Kidney (tissue), 14 donors: ENCODE data around the gene L1CAM. TPM values are rescaled to one million over a fixed set of nuclear protein-coding genes. Genes with fewer than 3 reads are reported as not detected.

Experiments
- DNase-seq, 5 donors: peaks; one replicate each; pipeline ENCODE4 v3.0.0-alpha.2; 2013 to 2020
- FAIRE-seq: peaks from 2 replicates; lab custom pipeline; 2012; peaks lifted over from hg19 to GRCh38; lab: Jason Lieb, UNC
- H3K27ac ChIP-seq, 2 donors: one replicate each; pipeline ENCODE4 v1.7.0; 2013; ENCODE audit warnings: low read depth in 2 of 2, low read length in 2 of 2, inconsistent platforms in 1 of 2
- H3K27me3 ChIP-seq: one replicate; pipeline ENCODE4 v1.7.1; 2013; ENCODE audit warnings: low read length, inconsistent platforms; ENCODE audit not compliant: control insufficient read depth, insufficient read depth
- H3K36me3 ChIP-seq, 3 donors: one replicate each; pipeline versions ENCODE4 v1.7.0 to v1.7.1; 2013; ENCODE audit warnings: low read length in 3 of 3, control low read depth in 1 of 3, inconsistent platforms in 1 of 3; ENCODE audit not compliant: insufficient read depth in 3 of 3, control insufficient read depth in 2 of 3
- H3K4me1 ChIP-seq, 3 donors: one replicate each; pipeline versions ENCODE4 v1.7.0 to v1.7.1; 2013; ENCODE audit warnings: low read length in 3 of 3, inconsistent platforms in 1 of 3, low read depth in 1 of 3; ENCODE audit not compliant: control insufficient read depth in 2 of 3, insufficient read depth in 2 of 3
- H3K4me3 ChIP-seq, 3 donors: one replicate each; pipeline versions ENCODE4 v1.7.0 to v1.8.1; 2013; ENCODE audit warnings: low read length in 3 of 3, control low read depth in 1 of 3, inconsistent platforms in 1 of 3
- H3K9ac ChIP-seq, 3 donors: one replicate each; pipeline versions ENCODE4 v1.7.0 to v1.7.1; 2013; ENCODE audit warnings: low read length in 3 of 3, control low read depth in 1 of 3, inconsistent platforms in 1 of 3
- H3K9me3 ChIP-seq, 3 donors: one replicate each; pipeline versions ENCODE4 v1.7.0 to v1.7.1; 2013; ENCODE audit warnings: low read length in 3 of 3, control low read depth in 1 of 3, inconsistent platforms in 1 of 3; ENCODE audit not compliant: control insufficient read depth in 2 of 3, insufficient read depth in 1 of 3
- CTCF ChIP-seq: IDR thresholded peaks from 3 replicates; pipeline ENCODE4 v1.5.1; 2012; ENCODE audit warnings: mild to moderate bottlenecking, moderate library complexity, borderline replicate concordance; ENCODE audit not compliant: insufficient read depth; ENCODE audit errors: extremely low read depth
- intact Hi-C: fragments of 100-400 bp; cut with DNase I; formaldehyde crosslinking; loops from one replicate; pipeline ENCODE4 v1.11.1; 2022
- polyA plus RNA-seq: library from polyadenylated mRNA; stranded (reverse); fragments of 350-450 nt; fragmentation: Illumina TruSeq; extraction: RNeasy Lipid Tissue Mini Kit (QIAGEN cat#74804); gene quantifications from one replicate; pipeline ENCODE4 v1.2.3, GENCODE V29; 2014; ENCODE audit warnings: low read depth, low replicate concordance; ENCODE audit not compliant: insufficient read depth
- total RNA-seq: library from RNA; stranded (reverse); fragmentation: NEBNext Ultra II Directional; extraction: Animal tissue kit (Norgen Biotek cat#: 25700); gene quantifications from one replicate; pipeline ENCODE4 v1.2.1, GENCODE V29; 2021
- donor health status: control.
- donor health status: control.
- donor health status: control.
- donor health status: control.
- donor health status: control.
- donor health status: DM: yes; HTN: yes; CAD: no.
- donor health status: Normal renal cell carcinoma (clear cell type).

Gene L1CAM
- total and polyA plus RNA-seq, 2 donors from 2014 or later = 26.1 to 71.9 TPM

GRCh38 chrX:153927672-153927921 is 41.6 kb upstream of the L1CAM start:
- Histone ChIP-seq H3K4me3 (peak overlapping the region; percentile 57 to 71 (median 61)), H3K27ac (peak overlapping the region; percentile 96 to 97), H3K9ac (peak overlapping the region in 2 of 3 donors; percentile 79 to 86), H3K27me3 (no peaks in the 10 kb centered on the region), H3K36me3 (peaks cover 0 to 2% (median 0%) of the 10 kb centered on the region in 3 donors), H3K4me1 (peaks cover 0 to 20% (median 7%) of the 10 kb centered on the region in 3 donors), H3K9me3 (no peaks in the 10 kb centered on the region)
- no peak for TF ChIP-seq CTCF
- FAIRE-seq = no peak
- peak in 1 of 5 donors; percentile 41 for DNase-seq
- intact Hi-C loops = no loop called here

GRCh38 chrX:153926858-153927671 is 41.1 kb upstream of the L1CAM start:
- FAIRE-seq (no peak), DNase-seq (peak; percentile 55 to 85 (median 75))
- Histone ChIP-seq H3K9ac (peak overlapping the region in 2 of 3 donors; percentile 79 to 86), H3K27ac (peak overlapping the region; percentile 96 to 97), H3K36me3 (peaks cover 0 to 2% (median 0%) of the 10 kb centered on the region in 3 donors), H3K4me1 (peaks cover 0 to 20% (median 7%) of the 10 kb centered on the region in 3 donors), H3K9me3 (no peaks in the 10 kb centered on the region), H3K4me3 (peak overlapping the region; percentile 57 to 71 (median 61)), H3K27me3 (no peaks in the 10 kb centered on the region)
- no peak for TF ChIP-seq CTCF
- intact Hi-C loops = no loop called here

- Histone ChIP-seq H3K4me3 (no peak overlapping the region), H3K4me1 (peaks cover 0 to 22% (median 7%) of the 10 kb centered on the region in 3 donors), H3K9me3 (no peaks in the 10 kb centered on the region), H3K36me3 (peaks cover 0 to 2% (median 0%) of the 10 kb centered on the region in 3 donors), H3K9ac (no peak overlapping the region), H3K27ac (peak overlapping the region; percentile 96 to 97), H3K27me3 (no peaks in the 10 kb centered on the region)
- DNase-seq (no peak), FAIRE-seq (no peak)
- intact Hi-C loops = no loop called here
- no peak for TF ChIP-seq CTCF
These were observed 40.5 kb upstream of the L1CAM start for GRCh38 chrX:153926552-153926857.
